Naive thymus-derived CD4-positive, alpha-beta T cell (primary cell): Measurements from ENCODE around the gene PRSS36. TPM values are rescaled to one million over a fixed set of nuclear protein-coding genes. Genes with fewer than 3 reads are reported as not detected.
"Not testable (repeated sequence)": the region's sequence is repeated elsewhere in the genome, so short reads cannot be mapped to it uniquely, and the experiment has no call there.

Experiments
- ATAC-seq: fragments of 150-1000 bp; cut with Tn5 transposase; 2 replicates; pipeline ENCODE4 v1.10.0; 2021; ENCODE audit warnings: mild to moderate bottlenecking, moderate library complexity
- CTCF ChIA-PET: fragments of 350-600 bp; sonication (Branson Sonifier 250); formaldehyde crosslinking; loops from one replicate; lab custom pipeline; 2021; ENCODE audit warnings: antibody characterized with exemption; lab: Charles Lee
- POLR2A ChIA-PET: fragments of 350-600 bp; sonication (Branson Sonifier 250); formaldehyde crosslinking; loops from one replicate; lab custom pipeline; 2021; ENCODE audit warnings: antibody characterized with exemption, inconsistent platforms; lab: Charles Lee
- DNase-seq, 9 donors: peaks; one replicate each; pipeline versions ENCODE4 v3.0.0 to v3.0.0-alpha.2; 2020 to 2022; ENCODE audit warnings: mixed read lengths in 1 of 9
- H3K27ac ChIP-seq: one replicate; pipeline ENCODE4 v1.7.0; 2013; ENCODE audit warnings: mild to moderate bottlenecking, low read depth, low read length, moderate library complexity
- H3K27me3 ChIP-seq, 2 donors: one replicate each; pipeline ENCODE4 v1.7.0; 2013; ENCODE audit warnings: low read length in 2 of 2, mild to moderate bottlenecking in 2 of 2, moderate library complexity in 2 of 2; ENCODE audit not compliant: control insufficient read depth in 2 of 2, insufficient read depth in 2 of 2
- H3K36me3 ChIP-seq, 3 experiments: 1 replicate in 2 of 3; 2 replicates in 1 of 3; pipeline ENCODE4 v1.7.0; 2013; ENCODE audit warnings: low read length in 3 of 3, mild to moderate bottlenecking in 3 of 3, moderate library complexity in 1 of 3; ENCODE audit not compliant: insufficient read depth in 3 of 3, control insufficient read depth in 2 of 3
- H3K4me1 ChIP-seq, 2 donors: one replicate each; pipeline ENCODE4 v1.7.0; 2013; ENCODE audit warnings: low read length in 2 of 2, mild to moderate bottlenecking in 2 of 2, moderate library complexity in 1 of 2; ENCODE audit not compliant: control insufficient read depth in 2 of 2, insufficient read depth in 2 of 2
- H3K4me3 ChIP-seq: 2 replicates; pipeline ENCODE4 v1.7.0; 2013; ENCODE audit warnings: mild to moderate bottlenecking, low read length
- H3K9me3 ChIP-seq, 3 experiments: 1 replicate in 2 of 3; 2 replicates in 1 of 3; pipeline ENCODE4 v1.7.0; 2013; ENCODE audit warnings: low read length in 3 of 3; ENCODE audit not compliant: control insufficient read depth in 2 of 3
- H3K27ac Mint-ChIP-seq, 9 donors: one replicate each; pipeline ENCODE4 v1.8.0; 2020 to 2022; ENCODE audit warnings: mixed read lengths in 9 of 9, mild to moderate bottlenecking in 8 of 9, moderate library complexity in 5 of 9, inconsistent platforms in 2 of 9
- H3K27me3 Mint-ChIP-seq, 5 donors: one replicate each; pipeline ENCODE4 v1.8.0; 2021 to 2022; ENCODE audit warnings: mixed read lengths in 5 of 5, mild to moderate bottlenecking in 1 of 5
- H3K36me3 Mint-ChIP-seq, 5 donors: one replicate each; pipeline ENCODE4 v1.8.0; 2020 to 2022; ENCODE audit warnings: mixed read lengths in 5 of 5, mild to moderate bottlenecking in 3 of 5, inconsistent platforms in 1 of 5
- H3K4me1 Mint-ChIP-seq, 7 donors: one replicate each; pipeline ENCODE4 v1.8.0; 2020 to 2022; ENCODE audit warnings: mixed read lengths in 7 of 7, mild to moderate bottlenecking in 3 of 7, inconsistent platforms in 1 of 7
- H3K4me3 Mint-ChIP-seq, 10 donors: one replicate each; pipeline ENCODE4 v1.8.0; 2020 to 2022; ENCODE audit warnings: mild to moderate bottlenecking in 10 of 10, mixed read lengths in 10 of 10, moderate library complexity in 6 of 10, inconsistent platforms in 2 of 10
- H3K9me3 Mint-ChIP-seq, 11 donors: one replicate each; pipeline ENCODE4 v1.8.0; 2020 to 2022; ENCODE audit warnings: mixed read lengths in 11 of 11, mild to moderate bottlenecking in 4 of 11, inconsistent platforms in 1 of 11, moderate library complexity in 1 of 11
- intact Hi-C, 2 donors: fragments of 100-400 bp; cut with micrococcal nuclease; formaldehyde crosslinking; loops; one replicate each; pipeline ENCODE4 v1.15.1; 2023
- polyA plus RNA-seq, 2 donors: library from polyadenylated mRNA; unstranded; fragments of 300-500 nt; fragmentation: Illumina TruSeq; gene quantifications; one replicate each; pipeline ENCODE4 v1.2.3, GENCODE V29; 2021
- total RNA-seq, 6 experiments: library from RNA in 5 of 6; stranded (reverse) in 5 of 6; gene quantifications; 1 replicate in 5 of 6; 2 replicates in 1 of 6; pipeline ENCODE4 v1.2.3 and lab custom pipeline; 2021 to 2026

Gene PRSS36
- total and polyA plus RNA-seq, 7 experiments from 2014 or later: 0.13 to 2.9 (median 1.2) TPM

DNA sequence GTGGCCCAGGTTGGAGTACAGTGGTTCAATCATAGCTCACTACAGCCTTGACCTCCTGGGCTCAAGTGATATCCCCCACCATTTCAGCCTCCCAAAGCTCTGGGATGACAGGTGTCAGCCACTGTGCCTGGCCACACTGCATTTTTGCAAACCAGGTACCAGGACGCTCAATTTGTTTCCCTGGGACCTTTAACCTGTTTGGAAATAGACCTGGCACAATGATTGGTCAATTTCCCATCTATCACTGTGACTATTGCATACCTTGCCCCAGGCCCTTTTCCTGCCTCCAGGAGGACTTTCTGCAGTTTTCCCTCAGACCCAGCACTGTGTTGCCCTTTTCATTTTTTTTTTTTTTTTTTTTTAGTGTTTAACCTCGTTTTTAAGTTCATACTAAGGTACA, 19.0 kb upstream of the PRSS36 start:
- Histone ChIP-seq H3K4me1 (no peaks in the 10 kb centered on the region), H3K4me3 (no peak overlapping the region), H3K27ac (no peak overlapping the region), H3K36me3 (no peaks in the 10 kb centered on the region), H3K9me3 (no peaks in the 10 kb centered on the region), H3K27me3 (no peaks in the 10 kb centered on the region)
- H3K4me3 Mint-ChIP-seq: no peak overlapping the region
- H3K27ac Mint-ChIP-seq: no peak overlapping the region
- no peaks in the 10 kb centered on the region for H3K9me3 Mint-ChIP-seq
- no peaks in the 10 kb centered on the region for H3K36me3 Mint-ChIP-seq
- ChIA-PET CTCF (interaction anchor here (1.9 kb wide), 1 partner anchor 9 kb away, joined by 7 read pairs; no protein-coding TSS in a partner anchor), POLR2A (interaction anchor here (0.6 to 1.2 kb wide), 3 partner anchors 9 to 33 kb away, joined by 3 to 4 read pairs (median 4); partner anchors contain the start of genes FUS and PYCARD)
- H3K27me3 Mint-ChIP-seq: peaks cover 0 to 3% (median 0%) of the 10 kb centered on the region in 5 donors
- ATAC-seq (no peak), DNase-seq (no peak)
- intact Hi-C loops: no loop called here
- H3K4me1 Mint-ChIP-seq: peaks cover 0 to 3% (median 0%) of the 10 kb centered on the region in 7 donors

DNA sequence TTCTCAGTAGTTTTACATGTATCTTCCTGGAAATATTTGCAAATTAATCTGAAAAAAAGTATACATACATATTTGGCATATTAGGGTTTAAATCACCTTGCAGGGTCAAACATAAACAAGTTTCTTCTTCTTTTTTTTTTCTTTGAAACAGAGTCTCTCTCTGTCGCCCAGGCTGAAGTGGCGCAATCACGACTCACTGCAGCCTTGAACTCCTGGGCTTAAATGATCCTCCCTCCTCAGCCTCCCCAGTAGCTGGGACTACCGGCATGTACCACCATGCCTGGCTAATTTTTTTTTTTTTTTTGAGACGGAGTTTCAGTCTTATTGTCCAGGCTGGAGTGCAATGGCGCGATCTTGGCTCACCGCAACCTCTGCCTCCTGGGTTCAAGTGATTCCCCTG, 17.4 kb upstream of the PRSS36 start:
- Mint-ChIP-seq H3K4me3 (no peak overlapping the region), H3K27me3 (peaks cover 0 to 3% (median 0%) of the 10 kb centered on the region in 5 donors), H3K36me3 (no peaks in the 10 kb centered on the region), H3K27ac (no peak overlapping the region), H3K9me3 (no peaks in the 10 kb centered on the region), H3K4me1 (peaks cover 0 to 3% (median 0%) of the 10 kb centered on the region in 7 donors)
- ChIA-PET POLR2A (interaction anchor here (0.7 to 1.4 kb wide), 3 partner anchors 10 to 537 kb away, joined by 3 to 8 read pairs (median 3); no protein-coding TSS in a partner anchor), CTCF (interaction anchor here (0.5 to 1.9 kb wide), 3 partner anchors 10 to 24 kb away, joined by 3 to 7 read pairs (median 7); no protein-coding TSS in a partner anchor)
- H3K27me3 ChIP-seq: no peaks in the 10 kb centered on the region
- no peak overlapping the region for H3K27ac ChIP-seq
- intact Hi-C loops: no loop called here
- no peaks in the 10 kb centered on the region for H3K9me3 ChIP-seq
- DNase-seq (no peak), ATAC-seq (no peak)
- H3K4me3 ChIP-seq: no peak overlapping the region
- no peaks in the 10 kb centered on the region for H3K36me3 ChIP-seq
- no peaks in the 10 kb centered on the region for H3K4me1 ChIP-seq

DNA sequence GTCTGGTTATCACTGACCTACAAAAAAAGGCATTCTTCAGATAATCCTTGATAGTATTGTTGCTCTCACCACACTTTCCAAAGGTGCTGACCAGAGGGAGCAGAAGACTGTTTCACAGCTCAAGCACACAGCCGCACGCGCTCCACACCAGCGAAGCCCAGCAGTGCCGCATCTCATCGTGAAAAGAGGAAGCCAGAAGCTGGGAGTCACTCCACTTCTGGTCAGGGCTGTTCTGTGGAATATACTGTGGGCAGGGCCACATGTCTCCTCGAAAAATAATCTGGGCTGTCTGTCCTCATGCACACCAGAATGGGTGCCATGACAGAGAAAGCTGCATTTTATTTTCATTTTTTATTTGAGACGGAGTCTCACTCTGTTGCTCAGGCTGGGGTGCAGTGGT, 7.3 kb upstream of the PRSS36 start:
- Histone ChIP-seq H3K4me1 (no peaks in the 10 kb centered on the region), H3K4me3 (no peak overlapping the region), H3K36me3 (no peaks in the 10 kb centered on the region), H3K27ac (no peak overlapping the region), H3K27me3 (no peaks in the 10 kb centered on the region), H3K9me3 (no peaks in the 10 kb centered on the region)
- intact Hi-C loops: no loop called here
- H3K36me3 Mint-ChIP-seq: no peaks in the 10 kb centered on the region
- H3K9me3 Mint-ChIP-seq: no peaks in the 10 kb centered on the region
- peaks cover 0 to 12% (median 10%) of the 10 kb centered on the region in 7 donors for H3K4me1 Mint-ChIP-seq
- ChIA-PET POLR2A (interaction anchor here (0.7 to 4.8 kb wide), 3 partner anchors 10 to 23 kb away, joined by 4 to 32 read pairs (median 9); partner anchors contain the start of gene FUS), CTCF (interaction anchor here (0.7 to 2.7 kb wide), 2 partner anchors 15 to 245 kb away, joined by 3 to 9 read pairs; no protein-coding TSS in a partner anchor)
- ATAC-seq (peak; percentile 74), DNase-seq (no peak)
- peak overlapping the region in 8 of 10 donors; percentile 7 to 66 (median 36) for H3K4me3 Mint-ChIP-seq
- peak overlapping the region in 3 of 9 donors; percentile 16 to 38 (median 25) for H3K27ac Mint-ChIP-seq
- H3K27me3 Mint-ChIP-seq: peaks cover 0 to 17% (median 0%) of the 10 kb centered on the region in 5 donors

DNA sequence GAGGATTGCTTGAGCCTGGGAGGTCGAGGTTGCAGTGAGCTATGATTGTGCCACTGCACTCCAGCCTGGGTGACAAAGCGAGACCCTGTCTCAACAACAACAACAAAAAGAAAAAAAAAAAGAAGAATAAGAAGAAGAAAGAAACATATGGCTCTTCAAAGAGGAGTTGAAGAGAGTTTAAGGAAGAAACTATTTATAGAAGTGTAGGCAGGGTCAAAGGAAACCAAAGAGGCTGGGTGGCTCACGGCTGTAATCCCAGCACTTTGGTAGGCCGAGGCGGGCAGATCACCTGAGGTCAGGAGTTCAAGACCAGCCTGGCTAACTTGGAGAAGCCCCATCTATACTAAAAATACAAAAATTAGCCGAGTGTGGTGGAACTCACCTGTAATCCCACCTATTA, 1.1 kb upstream of the PRSS36 start:
- ATAC-seq, H3K4me3 Mint-ChIP-seq, H3K27ac ChIP-seq, CTCF ChIA-PET, intact Hi-C loops, H3K36me3 Mint-ChIP-seq, H3K4me1 Mint-ChIP-seq, H3K9me3 ChIP-seq, H3K27me3 Mint-ChIP-seq, H3K36me3 ChIP-seq, H3K4me3 ChIP-seq, H3K27ac Mint-ChIP-seq, H3K9me3 Mint-ChIP-seq, H3K27me3 ChIP-seq, DNase-seq, H3K4me1 ChIP-seq: not testable (repeated sequence)
- POLR2A ChIA-PET: interaction anchor here (2.3 kb wide), 1 partner anchor 9 kb away, joined by 10 read pairs; no protein-coding TSS in a partner anchor

GRCh38 chr16:31149332-31149731, 534 bp downstream of the PRSS36 start:
- Mint-ChIP-seq H3K4me1 (peaks cover 0 to 6% (median 0%) of the 10 kb centered on the region in 7 donors), H3K27ac (no peak overlapping the region)
- intact Hi-C loops: no loop called here

DNA sequence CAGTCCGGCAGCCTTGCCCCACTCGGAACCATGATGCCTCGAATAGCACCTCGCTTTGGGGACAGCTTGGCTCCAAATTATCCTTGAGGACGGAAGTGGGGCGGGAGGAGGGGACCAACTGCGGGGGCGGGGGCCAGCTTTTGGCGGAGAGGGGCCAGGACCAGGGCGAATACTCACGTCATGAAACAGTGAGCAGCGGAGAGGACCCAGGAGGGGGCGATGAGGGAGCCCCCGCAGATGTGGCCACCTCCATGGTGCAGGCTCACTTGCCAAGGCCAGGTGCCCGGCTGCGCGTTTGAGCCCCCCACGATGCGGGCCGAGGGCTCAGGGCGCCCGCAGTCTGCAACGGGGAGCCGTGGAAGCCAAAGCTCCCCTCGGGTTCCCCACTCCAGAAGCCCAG, 970 bp downstream of the PRSS36 start:
- ChIA-PET CTCF (no interaction called here), POLR2A (interaction anchor here (0.6 kb wide), 1 partner anchor 174 kb away, joined by 3 read pairs; no protein-coding TSS in a partner anchor)
- Mint-ChIP-seq H3K27ac (no peak overlapping the region), H3K27me3 (peaks cover 0 to 6% (median 0%) of the 10 kb centered on the region in 5 donors), H3K9me3 (peaks cover 0 to 1% (median 0%) of the 10 kb centered on the region in 11 donors), H3K36me3 (no peaks in the 10 kb centered on the region), H3K4me3 (no peak overlapping the region), H3K4me1 (peaks cover 0 to 8% (median 1%) of the 10 kb centered on the region in 7 donors)
- Histone ChIP-seq H3K27me3 (no peaks in the 10 kb centered on the region), H3K4me3 (no peak overlapping the region), H3K4me1 (no peaks in the 10 kb centered on the region), H3K36me3 (no peaks in the 10 kb centered on the region), H3K9me3 (no peaks in the 10 kb centered on the region), H3K27ac (no peak overlapping the region)
- no peak for DNase-seq
- intact Hi-C loops: no loop called here
- ATAC-seq: no peak

More at GRCh38 chr16:31149332-31149731, 534 bp downstream of the PRSS36 start:
- CTCF ChIA-PET: no interaction called here
- Histone ChIP-seq H3K4me3 (no peak overlapping the region), H3K27me3 (no peaks in the 10 kb centered on the region), H3K36me3 (no peaks in the 10 kb centered on the region), H3K27ac (no peak overlapping the region), H3K9me3 (no peaks in the 10 kb centered on the region), H3K4me1 (no peaks in the 10 kb centered on the region)
- POLR2A ChIA-PET: no interaction called here
- ATAC-seq: no peak
- DNase-seq: no peak
- Mint-ChIP-seq H3K4me3 (no peak overlapping the region), H3K27me3 (peaks cover 0 to 6% (median 0%) of the 10 kb centered on the region in 5 donors), H3K9me3 (peaks cover 0 to 1% (median 0%) of the 10 kb centered on the region in 11 donors), H3K36me3 (no peaks in the 10 kb centered on the region)
